GM21717 (cell line): ENCODE results near the gene PMAIP1.

ENCODE experiments used
- ATAC-seq: cut with Tn5 transposase; IDR thresholded peaks from one replicate; pipeline ENCODE4 v1.9.1; 2021; ENCODE audit warnings: mild to moderate bottlenecking, moderate library complexity; ENCODE audit not compliant: unreplicated experiment

The PMAIP1 gene

DNA sequence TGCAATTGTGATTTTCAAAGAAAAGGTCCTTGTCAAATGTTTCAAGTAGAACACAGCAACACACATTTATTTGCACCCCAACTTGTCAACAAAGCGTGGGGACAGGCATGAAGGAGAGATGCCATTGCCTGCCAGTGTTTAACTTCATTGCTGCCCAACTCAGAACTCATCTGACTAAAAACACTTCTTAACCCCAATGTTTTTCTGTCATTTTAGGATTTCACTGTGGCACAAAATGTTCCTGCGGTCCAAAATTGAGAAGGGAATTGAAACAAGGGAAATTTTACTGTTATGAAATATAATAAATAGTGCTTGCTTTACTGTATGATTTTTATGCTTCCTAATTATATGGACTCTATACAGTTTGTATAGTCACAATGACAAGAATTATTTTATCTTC, 45.7 kb downstream of the PMAIP1 start:
- no peak for ATAC-seq

GRCh38 chr18:59950215-59950944, 50.6 kb downstream of the PMAIP1 start:
- ATAC-seq = no peak

DNA sequence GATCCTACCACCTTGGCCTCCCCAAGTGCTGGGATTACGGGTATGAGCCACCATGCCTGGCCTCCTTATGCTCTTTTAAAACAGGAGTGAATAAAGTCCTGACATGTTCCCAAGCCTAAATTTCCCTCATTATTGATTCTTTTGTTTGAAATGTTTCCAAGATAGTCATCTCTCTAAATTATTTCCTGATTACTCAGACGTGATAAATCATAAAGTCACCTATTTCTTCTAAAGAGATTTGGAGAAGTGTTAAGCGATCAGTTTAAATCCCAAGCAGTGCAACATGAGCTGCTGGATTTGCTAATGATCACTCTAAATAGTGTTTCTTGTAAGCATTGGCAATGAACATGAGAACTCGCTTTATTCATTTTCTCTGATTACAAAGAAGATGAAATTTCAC, 51.8 kb downstream of the PMAIP1 start:
- ATAC-seq = no peak

GRCh38 chr18:59952283-59953007, 52.6 kb downstream of the PMAIP1 start:
- no peak for ATAC-seq
